HG02571 (cell line): ENCODE measurements around the gene CYP46A1.

Experiments used
- ATAC-seq: cut with Tn5 transposase; IDR thresholded peaks from one replicate; pipeline ENCODE4 v1.9.1; 2021; ENCODE audit warnings: mild to moderate bottlenecking, moderate library complexity; ENCODE audit not compliant: unreplicated experiment

CYP46A1 gene

GRCh38 chr14:99672506-99673304 lies 11.4 kb upstream of the CYP46A1 start:
- ATAC-seq = no peak

- no peak for ATAC-seq
Measured at GRCh38 chr14:99673305-99674063, 10.6 kb upstream of the CYP46A1 start.

DNA sequence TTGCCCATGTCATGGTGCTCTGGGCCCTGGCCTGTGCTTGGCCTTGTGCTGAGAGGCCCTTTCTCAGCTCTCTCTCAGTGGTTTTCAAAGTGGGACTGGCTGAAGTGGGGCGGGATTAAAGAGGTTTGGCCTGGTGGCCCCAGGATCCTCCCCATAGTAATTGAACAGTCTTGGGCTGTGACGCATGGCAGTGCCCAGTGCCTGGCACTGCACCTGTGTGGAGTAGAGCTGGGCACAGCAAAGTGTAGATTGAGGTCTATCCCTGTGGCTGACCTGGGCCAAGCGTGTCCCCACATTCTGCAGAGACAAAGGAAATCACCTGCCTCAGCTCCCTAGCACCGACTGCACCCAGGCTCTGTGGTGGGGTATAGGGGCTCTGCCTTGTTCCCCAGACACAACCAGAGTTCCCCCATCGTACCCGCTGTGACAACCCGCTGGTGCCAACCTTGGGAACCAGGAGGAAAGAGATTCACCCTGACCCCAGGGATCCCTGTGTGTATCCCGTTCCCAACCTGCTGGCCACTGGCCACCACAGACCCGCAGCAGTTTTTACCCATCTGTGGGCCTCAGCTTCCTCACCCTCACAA lies 9.9 kb upstream of the CYP46A1 start:
- no peak for ATAC-seq

DNA sequence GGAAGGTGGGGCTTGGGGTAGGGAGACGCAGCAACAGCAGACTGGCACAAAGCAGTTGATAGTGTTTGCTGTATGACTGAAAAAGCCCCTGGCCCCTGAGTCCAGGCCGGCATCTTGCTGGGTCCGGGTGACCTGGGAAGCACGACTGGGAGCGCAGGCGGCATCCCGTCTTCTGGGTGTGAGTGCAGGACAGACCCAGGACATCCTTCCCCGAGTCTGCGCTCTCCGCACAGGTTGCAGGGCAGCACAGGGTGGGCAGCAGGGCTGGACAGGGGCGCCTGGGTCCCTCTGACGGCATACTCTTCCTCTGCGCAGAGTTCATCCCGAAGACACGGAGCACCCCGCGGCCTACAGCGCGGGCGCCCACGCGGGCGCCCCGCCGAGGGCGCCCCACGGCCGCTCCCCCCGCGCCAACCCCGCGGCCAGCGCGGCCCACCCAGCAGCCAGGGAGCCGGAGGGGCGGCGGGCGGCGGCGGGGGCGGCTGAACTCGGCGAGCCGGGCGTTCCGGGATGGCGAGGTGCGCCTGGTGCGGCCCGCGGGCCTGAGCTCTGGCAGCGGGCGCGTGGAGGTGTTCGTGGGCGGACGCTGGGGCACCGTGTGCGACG lies 9.2 kb upstream of the CYP46A1 start:
- no peak for ATAC-seq

GRCh38 chr14:99675382-99675835 lies 8.7 kb upstream of the CYP46A1 start:
- ATAC-seq = no peak

DNA sequence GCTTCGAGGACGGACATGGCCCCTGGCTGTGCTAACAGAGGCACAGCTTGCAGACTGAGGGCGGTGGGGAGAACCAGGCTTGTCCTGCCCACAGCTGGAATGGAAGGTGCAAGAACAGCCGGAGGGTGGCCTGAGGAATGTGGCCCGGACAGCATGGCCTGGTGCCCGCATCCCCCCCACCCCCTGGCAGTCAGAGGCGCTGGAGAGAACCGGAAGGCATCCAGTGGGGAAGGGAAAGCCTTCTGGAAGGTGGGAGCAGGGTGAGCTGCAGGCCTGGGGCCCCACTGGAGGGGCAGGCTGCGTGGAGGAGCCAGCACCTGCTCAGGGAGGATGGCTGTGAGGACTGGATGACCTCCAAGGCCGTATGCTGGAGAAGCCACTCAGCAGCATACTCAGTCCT lies 8.1 kb upstream of the CYP46A1 start:
- ATAC-seq = no peak

GRCh38 chr14:99676657-99677056 lies 7.4 kb upstream of the CYP46A1 start:
- ATAC-seq = no peak

DNA sequence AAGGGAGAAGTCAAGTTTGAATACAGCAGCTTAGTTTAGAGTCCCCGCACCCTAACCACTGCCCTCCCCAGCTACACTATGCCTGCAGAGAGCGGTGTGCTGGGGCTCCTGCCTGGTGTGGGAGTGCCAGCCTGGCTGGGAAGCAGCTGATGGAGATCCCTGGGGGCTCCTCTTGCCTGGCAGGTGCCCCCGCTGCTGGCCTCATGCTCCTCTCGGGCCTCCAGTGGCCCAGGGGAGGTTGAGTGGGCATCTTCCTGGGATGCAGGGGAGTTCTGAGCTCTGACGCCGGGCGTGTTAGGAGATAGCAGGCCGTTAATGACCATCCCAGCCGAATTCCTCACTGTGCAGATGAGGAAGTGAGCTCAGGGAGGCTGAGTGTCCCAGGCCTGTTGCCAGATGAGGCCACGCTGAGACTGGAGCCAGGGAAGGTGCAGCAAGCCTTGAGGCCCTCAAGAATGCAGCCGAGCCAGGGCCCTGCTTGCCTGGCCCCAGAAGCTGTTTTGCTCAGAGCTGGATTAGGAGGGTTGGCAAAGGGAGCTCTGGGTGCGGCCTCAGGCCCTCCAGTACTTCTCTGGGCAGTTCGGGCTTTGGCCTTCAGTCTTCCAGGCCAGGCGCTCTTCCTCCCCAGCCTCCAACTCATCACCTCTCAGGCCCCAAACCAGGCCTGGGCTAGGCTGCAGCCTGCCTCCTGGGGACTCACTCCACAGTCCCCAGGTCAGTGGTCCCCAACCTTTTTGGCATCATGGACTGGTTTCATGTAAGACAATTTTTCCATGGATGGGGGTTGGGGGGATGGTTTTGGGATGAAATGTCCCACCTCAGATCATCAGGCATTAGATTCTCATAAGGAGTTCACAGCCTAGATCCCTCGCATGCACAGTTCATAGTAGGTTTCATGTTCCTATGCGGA lies 6.6 kb upstream of the CYP46A1 start:
- ATAC-seq = no peak

DNA sequence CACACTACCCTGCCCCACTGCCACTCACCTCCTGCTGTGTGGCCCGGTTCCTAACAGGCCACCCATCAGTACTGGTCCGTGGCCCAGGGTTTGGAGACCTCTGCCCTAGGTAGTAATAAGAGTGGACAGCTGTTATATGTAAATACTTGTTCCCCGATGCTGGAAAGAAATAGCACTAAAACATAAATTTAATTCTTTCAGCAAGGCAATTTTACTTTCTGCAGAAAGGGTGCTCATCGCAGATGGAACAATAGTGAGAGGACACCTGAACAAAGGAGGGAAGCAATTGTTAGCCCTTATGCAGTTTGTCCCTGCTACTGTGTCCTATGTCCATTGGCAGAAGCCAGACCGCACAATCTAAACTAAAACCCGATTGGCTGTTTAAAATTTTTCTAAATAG lies 5.9 kb upstream of the CYP46A1 start:
- ATAC-seq = no peak

GRCh38 chr14:99679111-99679510 lies 5.0 kb upstream of the CYP46A1 start:
- no peak for ATAC-seq

- no peak for ATAC-seq
Measured at GRCh38 chr14:99679543-99679942, 4.6 kb upstream of the CYP46A1 start.

DNA sequence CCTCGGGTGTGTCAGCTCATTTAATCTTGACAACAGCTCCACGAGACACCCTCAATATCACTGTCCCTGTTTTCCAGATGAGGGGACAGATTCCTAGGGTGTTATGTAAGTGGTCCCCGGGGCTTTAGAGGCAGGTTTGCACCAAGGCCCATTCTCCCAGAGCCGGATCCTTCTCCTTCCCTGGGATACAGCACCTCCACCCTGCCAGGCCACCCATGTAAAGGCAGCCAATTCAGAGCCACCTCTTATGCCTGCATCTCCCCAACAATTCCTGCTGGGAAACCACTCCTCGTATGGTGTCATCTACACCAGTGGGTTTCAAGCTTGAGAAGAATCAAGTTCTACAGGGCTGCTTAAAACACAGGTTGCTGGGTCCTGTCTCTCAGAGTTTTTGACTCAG lies 4.1 kb upstream of the CYP46A1 start:
- no peak for ATAC-seq

GRCh38 chr14:99681101-99681831 lies 2.8 kb upstream of the CYP46A1 start:
- no peak for ATAC-seq

GRCh38 chr14:99681832-99682148 lies 2.3 kb upstream of the CYP46A1 start:
- ATAC-seq = no peak

- peak; percentile 32 for ATAC-seq
Measured at GRCh38 chr14:99682809-99683618, 1.1 kb upstream of the CYP46A1 start.

- peak; percentile 20 for ATAC-seq
Measured at GRCh38 chr14:99684410-99684934, 374 bp downstream of the CYP46A1 start.

- ATAC-seq = no peak
Measured at GRCh38 chr14:99685151-99685591, 1.1 kb downstream of the CYP46A1 start.

DNA sequence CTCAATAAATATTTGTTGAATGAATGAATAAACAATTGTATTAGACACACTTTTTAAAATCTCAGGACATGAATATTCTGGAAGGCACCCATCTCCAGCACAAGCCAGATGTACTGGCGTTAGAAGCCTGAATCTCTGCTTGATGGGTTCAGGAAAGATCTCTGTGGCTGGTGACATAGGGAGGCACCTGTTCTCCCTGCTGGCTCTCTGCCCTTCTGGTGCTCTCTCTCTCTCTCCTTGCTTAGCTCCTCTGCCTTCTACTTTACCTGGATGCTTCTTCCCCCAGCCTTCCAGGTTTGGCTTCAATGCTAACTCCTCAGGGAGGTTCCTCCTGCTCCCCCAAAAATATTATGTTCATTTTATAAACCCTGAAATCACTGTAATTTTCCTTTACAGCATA lies 1.5 kb downstream of the CYP46A1 start:
- ATAC-seq = no peak
